Neural crest cell (in vitro differentiated cells): Measurements from ENCODE around the gene CAV1. TPM values are rescaled to one million over a fixed set of nuclear protein-coding genes. Genes with fewer than 3 reads are reported as not detected.
A peak's percentile ranks its signal among the peaks of the same experiment; 100 is the strongest.

Source experiments
- DNase-seq: peaks from one replicate; pipeline ENCODE4 v3.0.0; 2021; ENCODE audit warnings: low read depth, mixed read lengths, low spot score
- H3K27ac Mint-ChIP-seq: one replicate; pipeline ENCODE4 v1.8.0; 2021; ENCODE audit warnings: mild to moderate bottlenecking, mixed read lengths; ENCODE audit not compliant: unreplicated experiment
- H3K27me3 Mint-ChIP-seq: 2 replicates; pipeline ENCODE4 v1.8.0; 2021; ENCODE audit warnings: low read depth, mild to moderate bottlenecking, mixed read lengths
- H3K36me3 Mint-ChIP-seq: 2 replicates; pipeline ENCODE4 v1.8.0; 2021; ENCODE audit warnings: low read depth, mild to moderate bottlenecking, mixed read lengths
- H3K4me1 Mint-ChIP-seq: 2 replicates; pipeline ENCODE4 v1.8.0; 2021; ENCODE audit warnings: mixed read lengths
- H3K4me3 Mint-ChIP-seq: one replicate; pipeline ENCODE4 v1.8.0; 2021; ENCODE audit warnings: mild to moderate bottlenecking, mixed read lengths
- H3K9me3 Mint-ChIP-seq: 2 replicates; pipeline ENCODE4 v1.8.0; 2021; ENCODE audit warnings: mixed read lengths
- total RNA-seq: library from RNA; stranded (reverse); gene quantifications from 2 replicates; pipeline ENCODE4 v1.2.1, GENCODE V29; 2021
- TF ChIP-seq, protein P1 (sequence below): fragments of 200-600 bp; sonication (generic); conservative IDR thresholded peaks from 2 replicates; pipeline ENCODE4 v1.5.0; 2021; ENCODE audit warnings: antibody characterized with exemption, mild to moderate bottlenecking

CAV1 gene
- total RNA-seq, 1 donor from 2014 or later = 3.7 TPM

DNA sequence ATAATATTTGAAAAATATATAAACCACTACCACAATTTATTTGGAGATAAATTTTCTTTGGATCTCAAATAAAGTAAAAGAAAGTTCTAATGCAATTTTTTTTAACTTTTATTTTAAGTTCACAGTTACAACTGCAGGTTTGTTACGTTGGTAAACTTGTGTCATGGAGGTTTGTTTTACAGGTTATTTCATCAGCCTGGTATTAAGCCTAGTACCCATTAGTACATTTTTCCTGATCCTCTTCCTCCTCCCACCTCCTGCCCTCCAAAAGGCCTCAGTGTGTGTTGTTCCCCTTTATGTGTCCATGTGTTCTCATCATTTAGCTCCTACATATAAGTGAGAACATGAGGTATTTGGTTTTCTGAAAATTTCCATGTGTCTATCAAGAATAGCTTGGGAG, 54.5 kb downstream of the CAV1 start:
- DNase-seq = no peak
- Mint-ChIP-seq H3K4me1 (peaks cover 13% of the 10 kb centered on the region), H3K27ac (no peak overlapping the region), H3K36me3 (no peaks in the 10 kb centered on the region), H3K4me3 (no peak overlapping the region), H3K27me3 (no peaks in the 10 kb centered on the region), H3K9me3 (no peaks in the 10 kb centered on the region)
- TF ChIP-seq, protein P1, sequence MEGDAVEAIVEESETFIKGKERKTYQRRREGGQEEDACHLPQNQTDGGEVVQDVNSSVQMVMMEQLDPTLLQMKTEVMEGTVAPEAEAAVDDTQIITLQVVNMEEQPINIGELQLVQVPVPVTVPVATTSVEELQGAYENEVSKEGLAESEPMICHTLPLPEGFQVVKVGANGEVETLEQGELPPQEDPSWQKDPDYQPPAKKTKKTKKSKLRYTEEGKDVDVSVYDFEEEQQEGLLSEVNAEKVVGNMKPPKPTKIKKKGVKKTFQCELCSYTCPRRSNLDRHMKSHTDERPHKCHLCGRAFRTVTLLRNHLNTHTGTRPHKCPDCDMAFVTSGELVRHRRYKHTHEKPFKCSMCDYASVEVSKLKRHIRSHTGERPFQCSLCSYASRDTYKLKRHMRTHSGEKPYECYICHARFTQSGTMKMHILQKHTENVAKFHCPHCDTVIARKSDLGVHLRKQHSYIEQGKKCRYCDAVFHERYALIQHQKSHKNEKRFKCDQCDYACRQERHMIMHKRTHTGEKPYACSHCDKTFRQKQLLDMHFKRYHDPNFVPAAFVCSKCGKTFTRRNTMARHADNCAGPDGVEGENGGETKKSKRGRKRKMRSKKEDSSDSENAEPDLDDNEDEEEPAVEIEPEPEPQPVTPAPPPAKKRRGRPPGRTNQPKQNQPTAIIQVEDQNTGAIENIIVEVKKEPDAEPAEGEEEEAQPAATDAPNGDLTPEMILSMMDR = no peak

DNA sequence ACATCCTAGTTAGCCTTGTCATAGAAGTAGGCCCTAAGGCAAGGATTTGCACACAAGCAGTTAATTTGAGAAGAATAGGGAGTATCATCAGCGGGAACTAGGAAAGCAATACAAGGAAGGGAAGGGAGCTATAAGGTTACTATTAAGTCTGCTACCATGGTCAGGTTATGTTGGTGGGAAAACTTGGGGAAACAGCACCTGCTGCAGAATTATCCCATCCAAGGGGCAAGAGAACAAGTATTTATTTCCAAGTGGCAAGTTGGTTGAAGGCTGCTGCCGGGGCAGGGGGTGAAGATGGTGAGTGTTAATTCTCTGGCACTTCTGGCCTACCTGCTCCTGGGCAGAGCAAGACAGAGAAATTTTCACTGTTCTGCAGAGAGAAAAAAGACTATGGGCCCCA, 55.0 kb downstream of the CAV1 start:
- TF ChIP-seq, protein P1 = no peak
- Mint-ChIP-seq H3K9me3 (no peaks in the 10 kb centered on the region), H3K4me1 (peaks cover 8% of the 10 kb centered on the region), H3K36me3 (no peaks in the 10 kb centered on the region), H3K4me3 (no peak overlapping the region), H3K27me3 (no peaks in the 10 kb centered on the region), H3K27ac (no peak overlapping the region)
- DNase-seq = no peak

DNA sequence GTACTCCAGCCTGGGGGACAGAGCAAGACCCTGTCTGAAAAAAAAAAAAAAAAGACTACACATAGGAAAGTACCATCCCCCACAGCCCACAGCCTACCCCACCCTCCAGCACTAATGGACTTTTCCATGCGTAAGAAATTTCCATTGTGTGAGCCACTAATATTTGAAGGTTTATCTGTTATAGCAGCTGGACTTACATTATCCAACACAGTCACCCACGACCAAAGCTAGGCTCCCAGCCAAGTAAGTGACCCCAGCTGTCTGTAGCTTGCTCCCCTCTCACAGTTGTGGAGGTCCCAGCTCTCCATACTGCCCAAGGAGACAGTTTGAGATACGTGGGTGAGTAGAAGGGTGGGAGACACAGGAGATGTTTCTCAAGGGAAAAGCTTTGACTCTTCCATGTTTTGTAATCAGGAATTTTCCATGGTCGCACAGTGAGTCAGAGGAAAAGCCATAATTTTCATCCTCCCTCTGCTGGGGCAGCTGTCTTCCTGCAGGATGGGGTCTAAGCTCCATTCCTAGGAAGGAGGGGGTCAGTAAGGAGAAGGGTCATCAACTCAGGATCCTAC, 57.4 kb downstream of the CAV1 start:
- Mint-ChIP-seq H3K4me3 (no peak overlapping the region), H3K27me3 (no peaks in the 10 kb centered on the region), H3K27ac (no peak overlapping the region), H3K4me1 (peaks cover 15% of the 10 kb centered on the region), H3K9me3 (no peaks in the 10 kb centered on the region), H3K36me3 (no peaks in the 10 kb centered on the region)
- DNase-seq = no peak
- TF ChIP-seq, protein P1 = no peak

DNA sequence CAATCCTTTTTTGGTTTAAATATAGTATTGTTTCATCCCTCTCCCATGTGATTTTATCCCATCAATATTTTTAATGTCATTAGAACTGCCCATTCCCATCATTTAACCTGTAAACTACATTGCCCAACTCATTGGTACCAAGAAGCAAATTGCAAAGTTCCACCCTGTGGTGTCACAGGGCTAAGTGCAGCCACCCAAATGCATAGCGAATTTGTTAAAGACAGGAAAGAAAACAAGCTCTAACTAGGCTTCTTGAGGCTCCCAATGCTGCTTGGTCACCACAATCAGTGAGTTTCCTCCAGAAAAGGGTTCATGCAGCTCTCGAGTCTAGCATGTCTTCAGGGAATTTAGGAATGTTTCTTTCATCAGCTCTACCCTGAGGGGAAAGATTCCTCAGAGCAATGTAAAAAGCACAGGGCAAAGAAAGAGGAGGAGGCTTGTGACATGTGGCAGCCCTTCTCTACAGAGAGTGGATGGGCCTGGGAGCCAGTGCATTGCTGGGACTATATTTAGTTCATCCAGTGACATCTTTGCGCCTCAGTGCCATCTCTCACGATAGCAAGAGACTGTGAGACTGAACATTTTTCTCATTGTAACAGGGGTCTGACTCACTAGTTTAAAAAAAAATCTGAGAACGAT, 58.1 kb downstream of the CAV1 start:
- DNase-seq = no peak
- no peaks in the 10 kb centered on the region for H3K9me3 Mint-ChIP-seq
- H3K27ac Mint-ChIP-seq = peak overlapping the region; percentile 63
- no peaks in the 10 kb centered on the region for H3K36me3 Mint-ChIP-seq
- H3K27me3 Mint-ChIP-seq = no peaks in the 10 kb centered on the region
- TF ChIP-seq, protein P1 = no peak
- H3K4me1 Mint-ChIP-seq = peaks cover 18% of the 10 kb centered on the region
- H3K4me3 Mint-ChIP-seq = no peak overlapping the region

DNA sequence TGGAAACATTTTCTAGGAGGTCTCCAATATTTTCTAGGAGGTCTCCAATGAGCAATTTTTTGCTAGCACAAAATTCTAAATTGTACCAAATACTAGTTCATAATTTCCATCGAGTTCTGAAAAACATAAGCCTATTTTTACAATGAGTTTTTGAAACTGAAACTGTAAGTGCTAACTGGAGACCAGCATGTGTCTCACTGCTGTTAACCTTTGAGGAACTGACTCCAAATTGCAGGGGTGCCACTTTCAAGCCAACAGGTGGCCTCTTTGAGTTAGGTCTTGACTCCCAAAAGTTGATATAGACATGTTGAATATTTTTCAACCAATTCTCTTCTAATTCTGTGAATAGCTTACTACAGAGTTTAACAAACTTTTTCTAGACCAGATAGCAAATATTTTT, 58.8 kb downstream of the CAV1 start:
- Mint-ChIP-seq H3K4me1 (peaks cover 25% of the 10 kb centered on the region), H3K27ac (no peak overlapping the region), H3K27me3 (no peaks in the 10 kb centered on the region), H3K4me3 (no peak overlapping the region), H3K36me3 (no peaks in the 10 kb centered on the region), H3K9me3 (no peaks in the 10 kb centered on the region)
- DNase-seq = no peak
- TF ChIP-seq, protein P1 = no peak
